ENCODE results near the gene ASXL3.
A peak's percentile ranks its signal among the peaks of the same experiment; 100 is the strongest.

The ASXL3 gene

DNA sequence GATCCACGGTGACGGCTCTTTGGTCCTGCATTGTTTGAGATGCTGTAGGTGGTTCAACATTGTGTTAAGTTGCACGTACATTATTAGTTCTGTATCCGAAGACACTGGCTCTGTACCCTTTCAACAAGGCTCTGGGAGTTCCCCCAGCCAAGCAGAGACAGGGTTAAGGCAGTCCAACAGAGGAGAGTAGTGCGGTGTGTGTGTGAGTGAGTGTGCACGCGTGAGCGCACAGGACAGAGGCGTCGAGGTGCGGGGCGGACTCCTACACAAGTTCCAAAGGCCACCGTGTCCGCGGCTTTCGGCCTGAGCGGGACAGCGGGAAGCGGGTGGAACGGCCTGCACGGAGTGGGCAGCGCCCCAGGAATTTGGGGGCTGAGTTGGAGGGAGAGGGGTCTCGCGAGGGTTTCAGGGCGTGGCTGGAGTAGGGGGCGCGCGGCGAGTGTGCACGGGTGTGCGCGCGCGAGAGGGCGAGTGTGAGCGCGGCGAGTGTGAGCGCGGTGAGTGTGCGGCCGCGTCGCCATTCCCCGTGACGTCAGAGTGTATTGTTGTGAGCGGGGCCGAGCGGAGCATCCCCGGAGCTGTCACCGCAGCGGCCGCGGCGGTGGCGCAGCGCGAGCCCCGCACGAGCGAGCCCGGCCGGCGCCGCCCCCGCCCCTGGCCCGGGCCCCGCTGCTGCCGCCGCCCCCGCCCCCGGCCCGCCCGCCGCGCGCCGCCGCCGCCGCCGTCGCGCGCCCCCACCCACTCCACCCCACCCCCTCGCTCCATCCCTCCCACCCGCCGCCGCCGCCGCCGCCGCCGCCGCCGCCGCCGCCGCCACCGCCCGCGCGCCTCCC is at the start of gene ASXL3:
Gene ASXL3 (plus strand): TSS at position 535 of the 833 bp plus-strand sequence. CDS start 413 bp downstream, outside the sequence.
- Mint-ChIP-seq H3K27ac (no peak within 1 kb of the TSS), H3K4me3 (peak within 1 kb of the TSS; percentile 78), H3K36me3 (ENCODE audit: low read depth) (peaks cover 4% of the 10 kb centered on the region), H3K4me1 (ENCODE audit: low read depth) (peaks cover 6% of the 10 kb centered on the region), H3K27me3 (peaks cover 27% of the 10 kb centered on the region), H3K9me3 (no peaks in the 10 kb centered on the region)

DNA sequence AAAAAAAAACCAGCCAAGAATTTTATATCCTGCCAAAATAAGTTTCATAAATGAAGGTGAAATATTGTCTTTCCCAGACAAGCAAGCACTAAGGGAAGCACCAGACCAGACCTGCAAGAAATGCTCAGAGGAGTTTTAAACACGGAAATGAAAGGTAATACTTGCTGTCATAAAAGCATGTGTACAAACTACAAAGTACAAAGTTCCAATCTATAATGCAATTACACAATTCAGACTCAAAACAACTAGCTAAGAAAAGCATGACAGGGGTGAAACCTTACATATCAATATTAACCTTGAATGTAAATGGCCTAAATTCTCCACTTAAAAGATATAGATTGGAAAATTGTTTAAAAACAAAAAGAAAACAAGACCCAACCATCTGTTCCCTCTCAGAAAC is 45.0 kb upstream of the ASXL3 start:
- Mint-ChIP-seq H3K27me3 (no peaks in the 10 kb centered on the region), H3K9me3 (peaks cover 8% of the 10 kb centered on the region), H3K27ac (no peak overlapping the region), H3K4me3 (no peak overlapping the region), H3K36me3 (ENCODE audit: low read depth) (no peaks in the 10 kb centered on the region), H3K4me1 (ENCODE audit: low read depth) (no peaks in the 10 kb centered on the region)

DNA sequence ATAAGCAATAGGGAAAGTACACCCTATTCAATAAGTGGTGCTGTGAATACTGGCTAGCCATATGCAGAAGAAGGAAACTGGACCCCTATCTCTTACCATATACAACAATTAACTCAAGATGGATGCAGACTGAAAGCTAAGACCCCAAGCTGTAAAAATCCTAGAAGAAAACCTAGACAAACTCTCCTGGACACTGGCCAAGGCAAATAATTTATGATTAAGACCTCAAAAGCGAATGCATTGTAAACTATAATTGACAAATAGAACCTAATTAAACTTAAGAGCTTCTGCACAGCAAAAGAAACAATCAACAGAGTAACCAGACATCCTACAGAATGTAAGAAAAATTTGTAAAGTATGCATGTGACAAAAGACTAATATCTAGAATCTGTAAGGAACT is 41.1 kb upstream of the ASXL3 start:
- Mint-ChIP-seq H3K27me3 (no peaks in the 10 kb centered on the region), H3K9me3 (peaks cover 8% of the 10 kb centered on the region), H3K4me3 (no peak overlapping the region), H3K4me1 (ENCODE audit: low read depth) (no peaks in the 10 kb centered on the region), H3K27ac (no peak overlapping the region), H3K36me3 (ENCODE audit: low read depth) (no peaks in the 10 kb centered on the region)

DNA sequence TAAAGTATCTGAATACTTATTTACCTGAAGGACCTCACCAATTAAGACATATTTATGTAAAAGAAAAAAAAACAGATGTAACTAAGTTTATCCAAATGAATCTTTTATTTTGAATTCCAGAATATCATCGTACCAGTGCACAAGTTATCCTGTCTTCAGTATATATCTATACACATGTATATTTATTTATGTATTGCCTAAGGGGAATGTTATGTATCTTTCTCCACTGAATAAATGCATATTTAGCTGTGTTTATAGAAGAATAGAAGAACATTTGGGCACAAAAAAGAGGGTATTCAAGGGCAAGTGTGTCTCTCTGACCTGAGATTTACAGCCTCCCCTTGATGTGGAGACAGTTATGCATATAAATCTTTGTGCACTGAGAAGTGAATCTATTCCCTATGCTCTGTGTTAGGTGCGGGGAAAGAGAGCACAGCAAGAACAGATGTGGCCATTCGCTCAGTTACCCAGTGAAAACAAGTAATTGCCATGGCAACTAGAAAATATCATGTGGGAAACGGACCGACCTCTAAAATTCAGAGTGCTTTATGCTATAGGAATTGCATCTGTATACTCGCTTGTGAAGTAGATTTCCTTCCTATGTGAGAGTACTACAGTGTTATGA is 39.5 kb upstream of the ASXL3 start:
- Mint-ChIP-seq H3K36me3 (ENCODE audit: low read depth) (no peaks in the 10 kb centered on the region), H3K9me3 (peaks cover 8% of the 10 kb centered on the region), H3K4me3 (no peak overlapping the region), H3K27ac (no peak overlapping the region), H3K4me1 (ENCODE audit: low read depth) (no peaks in the 10 kb centered on the region), H3K27me3 (no peaks in the 10 kb centered on the region)

DNA sequence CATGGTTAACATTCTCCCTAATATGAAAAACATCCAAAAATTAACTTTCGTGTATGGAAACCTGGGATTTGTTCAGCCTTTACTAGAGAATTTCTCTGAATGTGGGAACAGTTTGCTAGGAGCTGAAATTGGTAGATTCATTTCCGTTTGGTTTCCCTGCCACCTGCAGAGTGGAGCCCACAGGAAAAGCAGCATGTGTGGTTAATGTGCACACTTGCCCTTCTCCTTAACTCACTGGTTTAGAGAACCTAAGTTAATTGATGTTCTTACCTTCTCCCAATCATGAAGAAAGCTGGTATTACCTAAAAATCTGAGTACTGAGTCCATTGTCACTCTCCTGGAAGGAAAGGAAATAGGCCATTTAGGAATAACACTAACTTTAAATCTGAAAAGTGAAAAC is 37.6 kb upstream of the ASXL3 start:
- Mint-ChIP-seq H3K27me3 (no peaks in the 10 kb centered on the region), H3K27ac (no peak overlapping the region), H3K4me3 (no peak overlapping the region), H3K4me1 (ENCODE audit: low read depth) (no peaks in the 10 kb centered on the region), H3K36me3 (ENCODE audit: low read depth) (no peaks in the 10 kb centered on the region), H3K9me3 (peaks cover 8% of the 10 kb centered on the region)

DNA sequence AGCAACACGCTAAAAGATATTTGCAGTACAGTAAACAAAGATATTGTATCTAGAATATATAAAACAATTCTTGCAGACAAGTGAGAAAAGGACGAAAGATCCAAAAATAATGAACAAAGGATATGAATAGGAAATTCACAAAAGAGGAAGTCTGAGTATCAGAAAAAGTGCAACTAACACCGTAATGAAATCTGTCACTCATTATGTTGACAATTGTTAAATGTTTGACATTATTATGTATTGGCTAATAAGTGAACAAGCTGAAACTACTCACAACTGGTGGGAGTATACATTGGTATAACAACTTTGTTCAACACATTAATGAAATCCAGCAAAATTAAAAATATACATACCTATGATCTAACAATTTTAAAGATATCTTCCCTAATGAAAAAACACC is 36.7 kb upstream of the ASXL3 start:
- Mint-ChIP-seq H3K4me1 (ENCODE audit: low read depth) (no peaks in the 10 kb centered on the region), H3K27me3 (no peaks in the 10 kb centered on the region), H3K4me3 (no peak overlapping the region), H3K36me3 (ENCODE audit: low read depth) (no peaks in the 10 kb centered on the region), H3K27ac (no peak overlapping the region), H3K9me3 (peaks cover 8% of the 10 kb centered on the region)

DNA sequence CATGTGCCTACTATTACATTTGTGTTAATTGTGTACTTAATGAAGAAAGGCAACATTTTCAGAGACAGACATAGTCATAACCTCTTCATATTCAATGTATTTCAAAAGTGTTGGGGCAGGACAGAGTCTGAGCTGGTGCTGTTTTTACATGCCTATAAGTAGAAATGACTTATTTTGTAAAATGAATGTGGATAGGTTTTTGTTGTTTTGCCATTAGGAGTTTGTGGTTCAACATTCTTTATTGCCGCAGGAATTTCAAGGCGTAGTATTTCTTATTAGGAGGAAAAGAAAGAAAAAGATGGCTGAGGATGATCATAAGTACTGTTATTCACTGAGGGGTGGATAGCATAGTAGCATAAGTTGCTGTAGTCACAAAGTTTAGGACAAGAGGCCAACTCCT is 21.2 kb upstream of the ASXL3 start:
- H3K4me3 Mint-ChIP-seq, result no peak overlapping the region
- peaks cover 7% of the 10 kb centered on the region for H3K9me3 Mint-ChIP-seq
- no peaks in the 10 kb centered on the region for H3K4me1 Mint-ChIP-seq (ENCODE audit: low read depth)
- no peaks in the 10 kb centered on the region for H3K36me3 Mint-ChIP-seq (ENCODE audit: low read depth)
- no peak overlapping the region for H3K27ac Mint-ChIP-seq
- H3K27me3 Mint-ChIP-seq, result no peaks in the 10 kb centered on the region

DNA sequence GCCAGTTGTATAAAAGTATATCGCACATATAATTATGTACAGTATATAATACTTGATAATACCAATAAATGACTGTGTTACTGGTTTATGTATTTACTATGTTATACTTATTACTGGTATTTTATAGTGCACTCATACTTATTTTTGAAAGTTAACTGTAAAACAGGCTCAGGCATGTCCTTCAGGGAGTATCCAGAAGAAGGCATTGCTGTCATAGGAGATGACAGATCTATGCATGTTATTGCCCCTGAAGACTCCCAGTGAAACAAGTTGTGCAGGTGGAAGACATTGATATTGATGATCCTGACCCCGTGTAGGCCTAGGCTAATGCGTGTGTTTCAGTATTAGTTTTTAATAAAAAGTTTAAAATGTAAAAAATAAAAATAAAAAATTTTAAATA is 20.3 kb upstream of the ASXL3 start:
- no peak overlapping the region for H3K4me3 Mint-ChIP-seq

DNA sequence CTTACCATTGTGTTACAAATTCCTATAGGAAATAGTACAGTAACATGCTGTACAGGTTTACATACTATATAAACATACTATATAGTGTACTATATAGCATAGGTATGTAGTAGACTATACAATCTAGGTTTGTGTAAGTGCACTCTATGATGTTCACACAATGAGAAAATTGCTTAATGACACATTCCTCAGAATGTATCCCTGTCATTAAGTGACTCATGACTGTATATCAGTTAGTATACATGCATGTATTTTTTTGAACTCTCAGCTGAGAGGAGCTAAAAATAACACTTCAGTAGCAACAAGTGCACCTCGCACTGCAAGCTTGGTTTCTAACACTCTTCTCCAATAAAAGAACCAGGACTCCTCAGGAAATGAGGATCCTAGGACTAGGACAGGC is 19.5 kb upstream of the ASXL3 start:
- Mint-ChIP-seq H3K27me3 (no peaks in the 10 kb centered on the region), H3K9me3 (peaks cover 6% of the 10 kb centered on the region), H3K4me3 (no peak overlapping the region), H3K27ac (no peak overlapping the region), H3K4me1 (ENCODE audit: low read depth) (no peaks in the 10 kb centered on the region), H3K36me3 (ENCODE audit: low read depth) (no peaks in the 10 kb centered on the region)

More for the DNA sequence above, 20.3 kb upstream of the ASXL3 start:
- no peak overlapping the region for H3K27ac Mint-ChIP-seq
- H3K9me3 Mint-ChIP-seq, result peaks cover 7% of the 10 kb centered on the region
- no peaks in the 10 kb centered on the region for H3K4me1 Mint-ChIP-seq (ENCODE audit: low read depth)
- no peaks in the 10 kb centered on the region for H3K36me3 Mint-ChIP-seq (ENCODE audit: low read depth)
- H3K27me3 Mint-ChIP-seq, result no peaks in the 10 kb centered on the region

DNA sequence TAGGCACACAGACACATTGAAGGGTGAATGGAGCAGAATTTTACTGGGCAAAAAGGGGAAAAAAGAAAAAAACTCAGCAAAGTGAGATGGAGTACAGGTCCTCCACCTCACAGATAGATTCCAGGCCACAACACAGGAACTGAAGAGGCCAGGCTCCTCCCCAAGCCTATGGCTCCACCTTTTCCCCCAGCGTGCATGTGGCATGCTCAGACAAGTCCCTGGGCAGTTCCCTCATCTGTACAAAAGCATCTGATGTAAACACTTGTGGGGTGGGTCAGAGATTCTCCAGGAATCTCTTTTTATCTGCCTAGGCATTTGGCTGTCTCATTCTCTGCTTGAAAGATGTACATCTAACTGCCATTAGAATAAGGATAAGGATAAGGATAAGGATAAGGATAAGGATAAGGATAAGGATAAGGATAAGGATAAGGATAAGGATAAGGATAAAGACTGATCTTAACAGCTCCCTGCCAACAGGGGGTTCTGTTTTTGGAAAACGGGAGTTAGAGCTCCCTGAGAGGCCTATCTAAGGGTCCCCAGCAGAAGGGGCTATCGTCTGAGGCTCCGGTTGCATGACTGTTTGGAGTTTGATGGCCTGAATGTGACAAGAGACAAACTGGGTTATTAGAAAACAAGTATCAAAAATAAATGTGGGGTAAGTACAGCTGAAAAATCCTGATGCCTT is 17.2 kb upstream of the ASXL3 start:
- H3K4me1 Mint-ChIP-seq (ENCODE audit: low read depth), result no peaks in the 10 kb centered on the region
- H3K4me3 Mint-ChIP-seq, result no peak overlapping the region
- H3K27ac Mint-ChIP-seq, result no peak overlapping the region
- no peaks in the 10 kb centered on the region for H3K36me3 Mint-ChIP-seq (ENCODE audit: low read depth)
- no peaks in the 10 kb centered on the region for H3K27me3 Mint-ChIP-seq
- H3K9me3 Mint-ChIP-seq, result peaks cover 4% of the 10 kb centered on the region

DNA sequence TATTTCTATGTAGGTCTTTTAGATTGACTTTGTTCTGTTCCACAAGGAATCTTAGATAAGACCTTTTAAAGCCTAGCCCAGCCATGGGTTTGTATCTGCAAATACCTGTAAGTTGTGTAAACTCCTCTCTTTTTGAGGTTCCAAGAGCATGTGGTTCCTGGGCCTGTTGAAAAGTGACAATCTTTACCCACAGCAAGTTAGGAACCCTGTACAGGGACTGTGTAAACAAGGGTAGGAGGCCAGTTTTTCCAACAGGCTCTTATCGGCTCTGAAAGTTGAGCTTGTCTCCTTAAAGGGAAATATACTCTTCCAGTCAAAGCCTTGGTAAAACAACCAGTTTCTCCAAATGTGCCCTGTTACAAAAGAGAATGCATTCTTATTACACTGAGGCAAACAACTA is 15.3 kb upstream of the ASXL3 start:
- no peak overlapping the region for H3K4me3 Mint-ChIP-seq
- H3K27me3 Mint-ChIP-seq, result no peaks in the 10 kb centered on the region
- H3K4me1 Mint-ChIP-seq (ENCODE audit: low read depth), result no peaks in the 10 kb centered on the region
- H3K9me3 Mint-ChIP-seq, result peaks cover 4% of the 10 kb centered on the region
- H3K36me3 Mint-ChIP-seq (ENCODE audit: low read depth), result no peaks in the 10 kb centered on the region
- H3K27ac Mint-ChIP-seq, result no peak overlapping the region

DNA sequence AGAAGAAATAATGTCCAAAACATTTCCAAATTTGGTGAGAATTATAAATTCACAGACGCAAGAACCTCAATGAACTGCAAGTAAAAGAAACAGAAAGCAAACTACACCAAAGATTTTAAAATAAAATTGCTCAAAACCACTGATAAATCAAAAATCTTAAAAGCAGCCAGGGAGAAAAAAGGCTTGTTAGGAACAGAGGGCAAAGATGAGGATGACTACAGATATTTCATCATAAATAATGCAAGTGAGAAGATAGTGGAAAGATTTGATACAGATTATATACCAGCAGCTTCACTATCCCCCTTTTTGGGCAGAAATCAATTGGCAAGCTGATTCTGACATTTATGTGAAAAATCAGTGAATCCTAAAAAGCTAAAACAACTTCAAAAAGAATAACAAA is 10.3 kb upstream of the ASXL3 start:
- Mint-ChIP-seq H3K27ac (no peak overlapping the region), H3K36me3 (ENCODE audit: low read depth) (no peaks in the 10 kb centered on the region), H3K4me3 (no peak overlapping the region), H3K4me1 (ENCODE audit: low read depth) (no peaks in the 10 kb centered on the region), H3K27me3 (no peaks in the 10 kb centered on the region), H3K9me3 (no peaks in the 10 kb centered on the region)

DNA sequence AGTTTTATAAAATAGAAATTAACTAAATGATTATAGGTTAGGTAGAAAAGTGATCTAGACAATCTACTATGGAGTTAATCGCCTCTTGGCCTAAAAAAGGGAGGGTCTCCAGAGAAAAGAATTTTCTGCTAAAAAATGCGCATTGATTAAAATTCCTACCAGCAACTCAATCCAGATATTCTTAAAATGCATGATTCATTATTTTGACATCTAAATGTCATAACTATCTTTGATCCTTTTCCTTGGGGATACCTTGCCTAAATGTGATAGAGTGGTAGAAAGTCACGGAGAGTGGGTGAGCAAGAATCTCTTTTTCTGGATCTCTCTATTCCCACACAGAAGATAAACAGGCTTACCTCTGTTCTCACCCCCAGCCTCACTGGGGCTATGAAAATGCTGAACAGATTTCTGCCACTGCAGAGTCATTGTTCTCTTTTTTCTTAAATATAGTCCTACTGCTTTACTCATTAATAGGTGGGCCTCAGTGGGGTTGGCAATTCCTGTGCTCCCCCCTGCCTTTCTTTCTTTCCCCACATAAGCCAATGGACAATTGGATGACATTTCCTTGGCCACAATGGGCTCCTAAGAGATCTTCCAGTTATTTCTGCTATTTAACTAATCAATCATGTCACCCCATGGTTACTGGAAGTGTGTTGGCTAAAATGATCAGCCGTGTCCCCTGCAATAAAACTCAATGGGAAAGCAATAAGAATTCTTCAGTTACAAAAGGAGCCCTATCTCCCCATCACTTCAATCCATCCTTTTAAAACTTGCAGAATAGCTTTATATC is 5.8 kb upstream of the ASXL3 start:
- Mint-ChIP-seq H3K9me3 (no peaks in the 10 kb centered on the region), H3K36me3 (ENCODE audit: low read depth) (no peaks in the 10 kb centered on the region), H3K27ac (no peak overlapping the region), H3K27me3 (peaks cover 16% of the 10 kb centered on the region), H3K4me1 (ENCODE audit: low read depth) (no peaks in the 10 kb centered on the region), H3K4me3 (no peak overlapping the region)

DNA sequence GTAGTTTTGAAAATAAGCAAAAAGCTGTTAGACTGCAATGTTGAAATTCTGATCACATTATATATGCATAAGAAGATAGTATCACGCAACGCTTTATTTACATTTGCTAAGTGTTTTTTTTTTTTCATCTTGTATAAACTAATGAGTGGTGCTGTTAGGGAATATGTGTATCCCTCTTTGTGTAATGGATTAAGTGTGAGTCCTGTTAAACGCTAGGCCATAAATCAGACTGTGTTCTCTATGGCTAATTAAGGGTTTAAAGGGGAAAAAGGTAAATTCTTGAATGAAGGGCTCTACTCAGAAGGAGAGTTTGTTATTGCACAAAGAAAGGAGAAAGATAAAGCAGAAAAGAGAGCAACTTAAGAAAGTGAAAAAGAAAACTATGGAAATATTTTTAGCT is 4.8 kb upstream of the ASXL3 start:
- Mint-ChIP-seq H3K27me3 (peaks cover 23% of the 10 kb centered on the region), H3K9me3 (no peaks in the 10 kb centered on the region), H3K36me3 (ENCODE audit: low read depth) (peaks cover 4% of the 10 kb centered on the region), H3K27ac (no peak overlapping the region), H3K4me1 (ENCODE audit: low read depth) (peaks cover 6% of the 10 kb centered on the region), H3K4me3 (no peak overlapping the region)

DNA sequence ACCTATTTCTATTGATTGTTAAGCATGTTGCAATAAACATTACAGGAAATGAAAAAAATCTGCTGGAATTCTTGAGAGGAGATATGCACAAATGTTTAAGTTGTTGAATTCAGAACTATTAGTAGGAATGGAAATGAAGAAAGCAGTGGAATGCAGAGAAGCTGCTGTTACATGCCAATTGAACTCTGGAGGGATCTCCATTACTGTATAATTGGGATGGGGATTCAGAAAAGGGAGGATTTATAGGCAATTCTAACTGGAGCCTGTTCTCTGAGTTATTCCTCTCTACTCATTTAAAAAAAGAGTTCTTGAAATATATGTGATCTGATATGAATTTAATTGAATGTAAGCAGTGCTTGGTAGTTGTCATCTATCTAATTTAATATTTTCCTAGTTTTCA is 2.6 kb upstream of the ASXL3 start:
- Mint-ChIP-seq H3K4me3 (no peak overlapping the region), H3K27me3 (peaks cover 23% of the 10 kb centered on the region), H3K4me1 (ENCODE audit: low read depth) (peaks cover 6% of the 10 kb centered on the region), H3K36me3 (ENCODE audit: low read depth) (peaks cover 4% of the 10 kb centered on the region), H3K27ac (no peak overlapping the region), H3K9me3 (no peaks in the 10 kb centered on the region)

Measured in stimulated activated naive CD8-positive, alpha-beta T cell treated with anti-CD3 and anti-CD28 coated beads, Interleukin-15, Interleukin-2, amounts not matched to agents 100 ng/mL and 50 ng/mL, for 24 hours (primary cell).